Measurements from ENCODE around the gene CDH10. TPM values are rescaled to one million over a fixed set of nuclear protein-coding genes. Genes with fewer than 3 reads are reported as not detected.
A peak's percentile ranks its signal among the peaks of the same experiment; 100 is the strongest.

Gene CDH10
- polyA plus RNA-seq (2012; rRNA removed): 0.10 and 0.24 TPM in 2 replicates
- 0.16 and 0.21 TPM in 2 replicates for polyA plus RNA-seq (2012; cell fraction: cytosol; rRNA removed)
- polyA plus RNA-seq (2012; cell fraction: nucleus; rRNA removed): 0.23 and 0.41 TPM in 2 replicates

DNA sequence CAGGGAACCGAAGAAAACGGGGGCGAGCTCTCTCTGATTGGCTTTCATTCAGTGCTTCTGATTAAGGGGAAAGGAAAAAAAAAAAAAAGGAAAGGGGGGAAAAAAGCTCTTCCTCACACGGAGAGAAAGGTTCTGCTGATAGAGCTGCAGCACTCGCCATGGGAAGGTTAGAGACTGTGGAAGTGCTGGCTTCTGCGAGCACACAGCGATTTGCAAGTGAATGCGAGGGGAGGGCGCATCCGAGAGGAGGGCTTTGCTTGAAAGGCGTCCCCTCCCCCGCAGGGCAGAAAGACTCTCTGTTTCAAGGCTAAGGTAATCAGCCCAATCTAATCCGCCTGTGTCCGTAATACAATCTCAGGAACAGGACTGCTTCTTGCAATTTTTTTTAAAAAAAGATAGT, at the start of gene CDH10:
Gene CDH10, minus strand, starts transcription at position 218 of the 400 bp plus-strand sequence. CDS start 51,488 bp downstream, outside the sequence.
- no peak for DNase-seq
- POLR2A ChIA-PET: no interaction called here
- peaks cover 12% of the 10 kb centered on the region; the same call in 1 of the 2 replicates for H3K27me3 ChIP-seq (ENCODE audit: insufficient read depth)

DNA sequence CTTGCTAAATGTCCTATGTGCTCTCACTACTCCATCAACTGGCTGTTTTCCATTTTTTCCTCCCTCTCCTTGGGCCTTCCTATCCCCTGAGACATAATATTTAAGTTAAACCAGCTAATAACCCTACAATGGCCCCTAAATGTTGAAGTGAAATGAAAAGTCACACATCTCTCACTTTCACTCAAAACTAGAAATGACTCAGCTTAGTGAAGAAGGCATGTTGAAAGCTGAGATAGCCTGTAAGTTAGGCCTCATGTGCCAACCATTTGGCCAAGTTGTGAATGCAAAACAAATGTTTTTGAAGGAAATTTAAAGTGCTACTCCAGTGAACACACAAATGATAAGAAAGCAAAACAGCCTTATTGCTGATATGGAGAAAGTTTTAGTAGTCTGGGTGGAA, 48.8 kb upstream of the CDH10 start:
- H2AFZ ChIP-seq (ENCODE audit: low read depth): no peak overlapping the region
- H3K27ac ChIP-seq (ENCODE audit: low read depth in 2 of 2, low read length in 1 of 2): no peak overlapping the region
- no peak overlapping the region for H3K9ac ChIP-seq
- no peak overlapping the region for H3K4me2 ChIP-seq
- H3K79me2 ChIP-seq (ENCODE audit: insufficient read depth): no peaks in the 10 kb centered on the region; the same call in 1 of the 2 replicates
- no peaks in the 10 kb centered on the region for H3F3A ChIP-seq (replicated peaks; ENCODE audit: insufficient read depth)
- POLR2A ChIA-PET: no interaction called here
- DNase-seq: no peak
- no peaks in the 10 kb centered on the region for H3K9me3 ChIP-seq
- H4K20me1 ChIP-seq (ENCODE audit: insufficient read depth): no peaks in the 10 kb centered on the region
- no peak overlapping the region for H3K4me3 ChIP-seq (ENCODE audit: low read depth in 2 of 2, low read length in 1 of 2)
- H3K27me3 ChIP-seq (ENCODE audit: insufficient read depth): no peaks in the 10 kb centered on the region
- no peaks in the 10 kb centered on the region for H3K9me2 ChIP-seq
- H3K4me1 ChIP-seq (ENCODE audit: control insufficient read depth in 1 of 2, insufficient read depth in 2 of 2, low read depth in 1 of 2, low read length in 1 of 2): no peaks in the 10 kb centered on the region
- no peaks in the 10 kb centered on the region for H3K36me3 ChIP-seq (replicated peaks in 1 of 2; ENCODE audit: control insufficient read depth in 1 of 2, insufficient read depth in 2 of 2, low read length in 1 of 2)
- no peak for TF ChIP-seq SMC3 (IDR thresholded peaks at IDR 0.05; ENCODE audit: low read depth, low read length)
- CTCF ChIA-PET: no interaction called here

More for the DNA sequence above, at the start of gene CDH10:
- Histone ChIP-seq H4K20me1 (ENCODE audit: insufficient read depth) (no peaks in the 10 kb centered on the region), H2AFZ (ENCODE audit: low read depth) (no peak within 1 kb of the TSS), H3K4me1 (ENCODE audit: control insufficient read depth in 1 of 2, insufficient read depth in 2 of 2, low read depth in 1 of 2, low read length in 1 of 2) (no peaks in the 10 kb centered on the region; a peak in 2 of 4 replicates), H3K9me3 (no peaks in the 10 kb centered on the region; the same call in 1 of the 2 replicates), H3K9me2 (no peaks in the 10 kb centered on the region), H3F3A (replicated peaks; ENCODE audit: insufficient read depth) (no peaks in the 10 kb centered on the region), H3K4me3 (ENCODE audit: low read depth in 2 of 2, low read length in 1 of 2) (peak within 1 kb of the TSS in 1 of 2 experiments; percentile 11; a peak in 1 of 4 replicates), H3K9ac (no peak within 1 kb of the TSS), H3K36me3 (replicated peaks in 1 of 2; ENCODE audit: control insufficient read depth in 1 of 2, insufficient read depth in 2 of 2, low read length in 1 of 2) (no peaks in the 10 kb centered on the region), H3K4me2 (peak within 1 kb of the TSS; percentile 70), H3K27ac (ENCODE audit: low read depth in 2 of 2, low read length in 1 of 2) (no peak within 1 kb of the TSS), H3K79me2 (ENCODE audit: insufficient read depth) (no peaks in the 10 kb centered on the region)
- TF ChIP-seq SMC3 (IDR thresholded peaks at IDR 0.05; ENCODE audit: low read depth, low read length) (no peak), RCOR1 (IDR thresholded peaks at IDR 0.05; ENCODE audit: low read length) (no peak), TCF12 (IDR thresholded peaks at IDR 0.05) (no peak)
- TF ChIP-seq, protein P1, sequence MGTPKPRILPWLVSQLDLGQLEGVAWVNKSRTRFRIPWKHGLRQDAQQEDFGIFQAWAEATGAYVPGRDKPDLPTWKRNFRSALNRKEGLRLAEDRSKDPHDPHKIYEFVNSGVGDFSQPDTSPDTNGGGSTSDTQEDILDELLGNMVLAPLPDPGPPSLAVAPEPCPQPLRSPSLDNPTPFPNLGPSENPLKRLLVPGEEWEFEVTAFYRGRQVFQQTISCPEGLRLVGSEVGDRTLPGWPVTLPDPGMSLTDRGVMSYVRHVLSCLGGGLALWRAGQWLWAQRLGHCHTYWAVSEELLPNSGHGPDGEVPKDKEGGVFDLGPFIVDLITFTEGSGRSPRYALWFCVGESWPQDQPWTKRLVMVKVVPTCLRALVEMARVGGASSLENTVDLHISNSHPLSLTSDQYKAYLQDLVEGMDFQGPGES (IDR thresholded peaks at IDR 0.05; ENCODE audit: low read depth, low read length): no peak
- TF ChIP-seq, protein P2, sequence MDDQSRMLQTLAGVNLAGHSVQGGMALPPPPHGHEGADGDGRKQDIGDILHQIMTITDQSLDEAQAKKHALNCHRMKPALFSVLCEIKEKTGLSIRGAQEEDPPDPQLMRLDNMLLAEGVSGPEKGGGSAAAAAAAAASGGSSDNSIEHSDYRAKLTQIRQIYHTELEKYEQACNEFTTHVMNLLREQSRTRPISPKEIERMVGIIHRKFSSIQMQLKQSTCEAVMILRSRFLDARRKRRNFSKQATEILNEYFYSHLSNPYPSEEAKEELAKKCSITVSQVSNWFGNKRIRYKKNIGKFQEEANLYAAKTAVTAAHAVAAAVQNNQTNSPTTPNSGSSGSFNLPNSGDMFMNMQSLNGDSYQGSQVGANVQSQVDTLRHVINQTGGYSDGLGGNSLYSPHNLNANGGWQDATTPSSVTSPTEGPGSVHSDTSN (IDR thresholded peaks at IDR 0.05): no peak
- CTCF ChIA-PET: no interaction called here
- WGBS (ENCODE audit: low lambda C conversion rate): 2% methylated on average over 13 of the region's 14 CpGs

DNA sequence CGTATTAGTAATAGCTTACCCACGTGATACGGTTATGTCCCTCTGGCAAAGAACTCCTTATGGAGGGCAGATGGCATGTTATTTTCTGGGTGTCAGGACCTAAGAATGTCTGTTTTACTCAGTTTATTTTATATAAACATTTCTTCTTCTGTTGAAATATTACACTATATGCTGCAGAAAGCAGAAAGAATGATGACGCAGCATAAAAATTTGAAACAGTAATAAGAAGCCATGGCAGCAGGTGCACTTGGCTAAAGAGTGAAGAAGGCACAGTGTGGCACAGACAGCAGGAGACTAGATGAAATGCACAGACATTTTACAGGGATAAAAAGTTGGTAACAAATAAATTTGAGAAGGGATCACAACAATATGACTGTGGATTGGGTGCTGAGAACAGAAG, 46.3 kb upstream of the CDH10 start:
- H3K4me2 ChIP-seq: no peak overlapping the region
- ChIA-PET POLR2A (no interaction called here), CTCF (no interaction called here)
- no peaks in the 10 kb centered on the region for H3K9me2 ChIP-seq
- H3K4me1 ChIP-seq (ENCODE audit: control insufficient read depth in 1 of 2, insufficient read depth in 2 of 2, low read depth in 1 of 2, low read length in 1 of 2): no peaks in the 10 kb centered on the region
- H3K79me2 ChIP-seq (ENCODE audit: insufficient read depth): no peaks in the 10 kb centered on the region; the same call in 1 of the 2 replicates
- H3K27ac ChIP-seq (ENCODE audit: low read depth in 2 of 2, low read length in 1 of 2): no peak overlapping the region
- no peaks in the 10 kb centered on the region for H3K27me3 ChIP-seq (ENCODE audit: insufficient read depth)
- no peaks in the 10 kb centered on the region for H3K9me3 ChIP-seq
- H4K20me1 ChIP-seq (ENCODE audit: insufficient read depth): no peaks in the 10 kb centered on the region
- no peak overlapping the region for H2AFZ ChIP-seq (ENCODE audit: low read depth)
- no peak for DNase-seq
- no peak overlapping the region for H3K4me3 ChIP-seq (ENCODE audit: low read depth in 2 of 2, low read length in 1 of 2)
- H3F3A ChIP-seq (replicated peaks; ENCODE audit: insufficient read depth): no peaks in the 10 kb centered on the region
- no peaks in the 10 kb centered on the region for H3K36me3 ChIP-seq (replicated peaks in 1 of 2; ENCODE audit: control insufficient read depth in 1 of 2, insufficient read depth in 2 of 2, low read length in 1 of 2)
- TF ChIP-seq, protein P3, sequence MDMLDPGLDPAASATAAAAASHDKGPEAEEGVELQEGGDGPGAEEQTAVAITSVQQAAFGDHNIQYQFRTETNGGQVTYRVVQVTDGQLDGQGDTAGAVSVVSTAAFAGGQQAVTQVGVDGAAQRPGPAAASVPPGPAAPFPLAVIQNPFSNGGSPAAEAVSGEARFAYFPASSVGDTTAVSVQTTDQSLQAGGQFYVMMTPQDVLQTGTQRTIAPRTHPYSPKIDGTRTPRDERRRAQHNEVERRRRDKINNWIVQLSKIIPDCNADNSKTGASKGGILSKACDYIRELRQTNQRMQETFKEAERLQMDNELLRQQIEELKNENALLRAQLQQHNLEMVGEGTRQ (IDR thresholded peaks at IDR 0.05; ENCODE audit: borderline replicate concordance, low read depth, low read length): no peak
- H3K9ac ChIP-seq: no peak overlapping the region
- 12% methylated on average over 4 of the region's 4 CpGs for WGBS (ENCODE audit: low lambda C conversion rate)
